Measurements from ENCODE around the gene GALNT18. TPM values are rescaled to one million over a fixed set of nuclear protein-coding genes. Genes with fewer than 3 reads are reported as not detected.
A peak's percentile ranks its signal among the peaks of the same experiment; 100 is the strongest.

Gene GALNT18
- total RNA-seq, 2 experiments from 2014 or later, result 2.4 to 2.7 TPM

DNA sequence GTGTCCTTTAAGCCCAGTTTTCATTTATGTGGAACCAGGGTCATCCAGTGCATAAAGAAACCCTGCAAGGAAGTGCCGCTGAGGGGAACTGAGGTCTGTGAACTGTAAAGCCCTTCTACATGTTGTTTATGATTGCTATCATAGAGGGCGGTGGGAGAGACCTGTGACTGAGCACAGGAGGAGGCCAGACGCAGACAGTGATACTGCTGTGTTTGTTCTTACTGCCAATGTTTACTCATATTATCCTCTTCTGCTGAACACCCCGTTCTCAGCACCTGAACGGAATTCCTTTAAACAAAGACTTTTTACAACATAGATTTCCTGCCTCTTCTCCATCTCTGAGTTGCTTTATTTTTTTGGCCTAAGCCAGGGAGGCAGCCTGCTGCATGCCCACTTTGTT lies 967 bp upstream of the GALNT18 start:
- H3K27me3 Mint-ChIP-seq, result peaks cover 53% of the 10 kb centered on the region
- no peak overlapping the region for H3K27ac Mint-ChIP-seq

DNA sequence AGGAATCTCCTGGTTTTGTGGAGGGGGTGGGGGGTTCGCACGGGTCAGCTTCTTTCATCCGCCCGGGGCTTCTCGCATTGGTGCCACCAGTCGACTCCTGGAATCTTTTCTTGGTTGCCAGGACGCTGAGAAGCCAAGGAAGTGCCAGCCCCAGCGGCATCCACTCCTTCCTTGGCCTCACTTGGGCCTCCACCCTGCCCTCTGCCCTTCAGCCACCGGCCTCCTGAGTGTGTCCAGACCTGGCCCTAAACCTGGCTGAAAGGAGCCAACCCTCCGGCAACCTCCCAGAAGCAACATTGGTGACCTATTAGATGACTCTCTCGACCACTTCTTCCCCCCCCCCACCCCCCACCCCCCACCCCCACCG lies 518 bp upstream of the GALNT18 start:
- Mint-ChIP-seq H3K9me3 (no peaks in the 10 kb centered on the region), H3K27ac (no peak overlapping the region), H3K4me3 (no peak overlapping the region), H3K36me3 (no peaks in the 10 kb centered on the region), H3K27me3 (peaks cover 53% of the 10 kb centered on the region), H3K4me1 (ENCODE audit: low read depth) (peaks cover 3% of the 10 kb centered on the region)
- ChIA-PET CTCF (interaction anchor here (0.8 to 1.2 kb wide), 2 partner anchors 8 to 165 kb away, joined by 3 read pairs; no protein-coding TSS in a partner anchor), POLR2A (no interaction called here)
- no peak for DNase-seq
- intact Hi-C loops (cut with micrococcal nuclease), result loop anchor here (5.0 to 10.0 kb wide), 3 partner anchors 165 to 448 kb away; partner anchors contain the start of gene USP47

More for the DNA sequence above, 967 bp upstream of the GALNT18 start:
- peaks cover 3% of the 10 kb centered on the region for H3K4me1 Mint-ChIP-seq (ENCODE audit: low read depth)
- H3K4me3 Mint-ChIP-seq, result no peak overlapping the region
- POLR2A ChIA-PET, result no interaction called here
- no peak for DNase-seq
- H3K9me3 Mint-ChIP-seq, result no peaks in the 10 kb centered on the region
- CTCF ChIA-PET, result no interaction called here
- intact Hi-C loops (cut with micrococcal nuclease), result loop anchor here (5.0 to 10.0 kb wide), 3 partner anchors 165 to 448 kb away; partner anchors contain the start of gene USP47
- no peaks in the 10 kb centered on the region for H3K36me3 Mint-ChIP-seq

DNA sequence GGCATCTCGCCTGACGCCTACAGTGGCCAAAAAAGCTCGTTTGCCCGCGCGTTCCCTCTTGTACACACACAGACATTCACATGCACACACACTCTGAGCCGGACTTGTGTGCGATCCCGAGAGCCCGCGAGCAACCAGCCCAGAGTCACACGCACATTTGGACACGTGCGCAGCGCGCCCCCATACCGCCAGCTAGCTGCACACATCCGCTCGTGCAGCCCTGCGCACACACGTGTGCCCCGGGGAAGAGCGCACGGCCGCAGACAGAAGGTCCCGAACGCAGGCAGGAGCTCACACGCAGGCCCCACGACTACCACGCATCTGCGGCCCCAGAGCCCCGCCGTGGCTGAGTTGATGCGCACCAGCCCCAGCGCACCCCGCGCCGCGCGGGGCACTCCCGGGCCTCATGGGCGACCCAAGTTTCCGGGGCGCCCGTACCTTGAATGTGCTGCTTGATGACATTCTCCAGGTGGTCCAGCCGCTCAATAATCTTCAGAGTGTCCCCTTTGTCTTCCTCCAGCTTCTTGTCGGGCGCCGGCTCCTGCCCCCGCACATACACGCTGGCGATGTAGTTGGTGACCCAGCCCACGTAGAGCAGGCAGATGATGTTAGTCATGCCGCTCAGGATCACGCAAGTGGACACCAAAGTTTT lies 758 bp downstream of the GALNT18 start:
- ChIA-PET POLR2A (no interaction called here), CTCF (interaction anchor here (0.7 to 1.2 kb wide), 2 partner anchors 167 to 209 kb away, joined by 3 read pairs; no protein-coding TSS in a partner anchor)
- DNase-seq, result peak; percentile 44

DNA sequence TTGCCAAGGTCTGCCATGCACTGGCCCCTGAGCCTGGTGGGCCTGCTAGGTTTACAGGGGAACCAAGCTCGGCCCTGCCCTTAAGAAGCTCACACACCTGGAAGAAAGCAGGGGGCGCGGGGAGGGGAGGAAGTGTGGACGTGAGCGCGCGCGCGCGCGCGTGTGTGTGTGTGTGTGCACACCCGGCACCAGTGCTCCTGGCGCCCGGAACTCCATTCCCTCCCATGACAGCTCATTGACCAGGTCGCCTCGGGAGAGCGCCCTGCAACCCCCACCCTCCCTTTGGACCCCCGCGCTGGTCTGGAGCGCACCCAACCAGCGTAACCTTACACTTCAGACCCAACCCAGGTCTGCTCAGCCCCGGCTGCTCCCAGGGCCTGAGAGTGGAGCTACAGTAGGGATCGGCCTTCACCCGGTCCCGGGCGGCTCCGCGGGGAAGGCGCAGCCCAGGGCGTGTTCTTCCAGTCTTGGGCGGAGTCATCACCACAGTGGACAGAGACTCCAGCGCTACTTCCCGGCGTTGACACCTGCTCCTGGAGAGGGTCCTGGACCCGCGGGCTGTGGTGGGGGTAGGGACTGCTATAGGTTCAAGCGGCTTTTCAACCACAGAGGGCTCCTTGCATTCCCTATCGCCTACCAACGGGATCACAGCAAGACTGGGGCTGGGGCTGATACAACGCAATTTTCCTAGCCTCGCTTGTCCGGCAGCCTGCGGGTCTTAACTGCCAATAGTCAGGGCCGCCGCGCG lies 1.5 kb downstream of the GALNT18 start:
- Mint-ChIP-seq H3K27ac (no peak overlapping the region), H3K9me3 (no peaks in the 10 kb centered on the region), H3K4me3 (peak overlapping the region; percentile 67), H3K27me3 (peaks cover 50% of the 10 kb centered on the region), H3K4me1 (ENCODE audit: low read depth) (peaks cover 3% of the 10 kb centered on the region), H3K36me3 (no peaks in the 10 kb centered on the region)
- intact Hi-C loops (cut with micrococcal nuclease), result loop anchor here (5.0 to 10.0 kb wide), 3 partner anchors 167 to 446 kb away; partner anchors contain the start of gene USP47
- CTCF ChIA-PET, result interaction anchor here (0.7 kb wide), 1 partner anchor 208 kb away, joined by 3 read pairs; no protein-coding TSS in a partner anchor
- POLR2A ChIA-PET, result no interaction called here
- DNase-seq, result no peak

More for the DNA sequence above, 758 bp downstream of the GALNT18 start:
- H3K9me3 Mint-ChIP-seq, result no peaks in the 10 kb centered on the region
- no peak overlapping the region for H3K27ac Mint-ChIP-seq
- H3K4me1 Mint-ChIP-seq (ENCODE audit: low read depth), result peaks cover 3% of the 10 kb centered on the region
- intact Hi-C loops (cut with micrococcal nuclease), result loop anchor here (5.0 to 10.0 kb wide), 3 partner anchors 166 to 446 kb away; partner anchors contain the start of gene USP47
- peak overlapping the region; percentile 67 for H3K4me3 Mint-ChIP-seq
- peaks cover 54% of the 10 kb centered on the region for H3K27me3 Mint-ChIP-seq
- H3K36me3 Mint-ChIP-seq, result no peaks in the 10 kb centered on the region

DNA sequence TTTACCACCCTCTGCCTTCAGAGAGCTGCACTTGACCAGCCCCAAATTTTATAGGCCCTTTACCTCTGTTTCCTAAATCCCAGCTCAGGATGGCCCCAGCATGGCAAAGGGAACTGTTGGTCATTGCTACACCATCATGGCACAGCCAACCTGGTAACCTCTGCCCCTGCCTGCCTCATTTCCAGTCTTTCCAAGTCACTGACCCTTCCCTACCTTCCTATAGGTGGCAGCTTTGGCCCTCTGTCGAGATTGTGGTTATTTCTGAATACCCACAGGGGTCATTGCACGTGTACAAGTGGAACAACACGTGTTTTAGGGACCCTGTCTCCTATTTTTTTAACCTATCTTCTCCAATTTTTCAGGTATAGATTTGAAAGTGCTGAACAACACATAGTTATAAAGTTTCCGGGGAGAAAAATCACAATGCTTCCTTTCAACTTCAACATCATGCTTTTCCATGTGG lies 2.8 kb downstream of the GALNT18 start:
- Mint-ChIP-seq H3K4me1 (ENCODE audit: low read depth) (peaks cover 3% of the 10 kb centered on the region), H3K27me3 (peaks cover 51% of the 10 kb centered on the region), H3K9me3 (no peaks in the 10 kb centered on the region), H3K36me3 (no peaks in the 10 kb centered on the region), H3K4me3 (no peak overlapping the region), H3K27ac (no peak overlapping the region)
- intact Hi-C loops (cut with micrococcal nuclease), result no loop called here
- POLR2A ChIA-PET, result no interaction called here
- CTCF ChIA-PET, result no interaction called here
- DNase-seq, result no peak

DNA sequence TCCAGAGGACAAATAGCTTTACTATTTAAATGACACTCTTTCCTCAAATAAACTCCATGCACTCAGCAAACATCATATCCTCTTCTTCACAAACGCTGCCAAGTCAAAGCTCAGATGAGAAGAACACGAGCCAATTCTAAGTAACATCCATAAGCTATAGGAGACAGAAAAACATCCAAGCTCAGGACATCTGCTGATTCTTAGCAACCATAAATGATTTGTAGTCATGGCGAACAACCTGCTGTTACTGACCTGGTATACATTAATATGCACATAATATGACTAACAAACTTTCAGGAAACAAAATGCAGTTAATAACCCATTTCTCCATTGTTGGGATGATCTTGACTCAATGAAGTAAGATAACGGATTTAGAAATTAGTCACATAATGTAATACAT lies 6.7 kb downstream of the GALNT18 start:
- peaks cover 37% of the 10 kb centered on the region for H3K27me3 Mint-ChIP-seq
- H3K4me3 Mint-ChIP-seq, result no peak overlapping the region
- DNase-seq, result no peak
- H3K36me3 Mint-ChIP-seq, result no peaks in the 10 kb centered on the region
- intact Hi-C loops (cut with micrococcal nuclease), result no loop called here
- no peaks in the 10 kb centered on the region for H3K4me1 Mint-ChIP-seq (ENCODE audit: low read depth)
- ChIA-PET POLR2A (no interaction called here), CTCF (no interaction called here)
- no peak overlapping the region for H3K27ac Mint-ChIP-seq
- no peaks in the 10 kb centered on the region for H3K9me3 Mint-ChIP-seq

DNA sequence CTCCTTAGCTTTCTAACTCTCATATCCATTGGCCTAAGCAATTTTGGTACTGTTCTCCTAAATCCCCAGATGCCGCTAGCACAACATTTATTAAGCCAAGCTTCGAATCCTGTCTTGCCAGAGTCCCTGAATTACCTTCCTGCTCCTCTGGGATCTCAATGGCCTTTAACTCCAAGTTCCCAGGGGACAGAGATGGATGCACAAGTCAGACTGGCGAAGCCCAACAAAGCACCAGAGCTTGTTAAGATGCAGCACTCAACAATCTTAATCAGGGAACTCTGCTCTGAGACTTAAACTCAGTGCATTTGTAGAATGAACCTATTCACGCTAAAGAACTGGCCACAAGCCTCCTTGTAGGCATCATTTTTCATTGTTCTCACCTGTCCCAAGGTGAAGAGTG lies 9.4 kb downstream of the GALNT18 start:
- Mint-ChIP-seq H3K4me3 (no peak overlapping the region), H3K4me1 (ENCODE audit: low read depth) (no peaks in the 10 kb centered on the region), H3K27ac (no peak overlapping the region), H3K36me3 (no peaks in the 10 kb centered on the region), H3K27me3 (peaks cover 19% of the 10 kb centered on the region), H3K9me3 (no peaks in the 10 kb centered on the region)
- intact Hi-C loops (cut with micrococcal nuclease), result no loop called here
- DNase-seq, result no peak
- ChIA-PET CTCF (interaction anchor here (0.7 kb wide), 1 partner anchor 149 kb away, joined by 3 read pairs; no protein-coding TSS in a partner anchor), POLR2A (no interaction called here)

DNA sequence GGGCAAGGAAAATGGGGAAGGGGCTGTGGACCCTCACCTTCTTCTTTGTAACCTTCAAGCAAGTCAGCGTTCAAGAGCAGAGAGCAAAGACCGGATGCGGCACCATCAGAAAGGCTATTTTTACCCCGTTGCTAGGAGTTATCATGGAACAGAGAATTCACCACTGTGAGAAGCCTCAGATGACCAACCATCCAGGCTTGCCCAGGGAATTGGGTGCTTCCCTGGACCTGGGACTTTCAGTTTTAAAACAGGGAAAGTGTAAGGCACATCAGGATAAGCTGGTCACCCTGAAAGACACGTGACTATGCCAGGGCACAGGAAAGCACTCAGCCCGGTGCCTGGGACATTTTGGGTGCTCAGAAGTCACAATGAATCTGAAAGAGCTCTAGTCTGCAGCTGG lies 10.4 kb downstream of the GALNT18 start:
- Mint-ChIP-seq H3K9me3 (no peaks in the 10 kb centered on the region), H3K4me3 (no peak overlapping the region), H3K27ac (no peak overlapping the region), H3K4me1 (ENCODE audit: low read depth) (no peaks in the 10 kb centered on the region), H3K36me3 (no peaks in the 10 kb centered on the region), H3K27me3 (peaks cover 15% of the 10 kb centered on the region)
- CTCF ChIA-PET, result no interaction called here
- POLR2A ChIA-PET, result no interaction called here
- no peak for DNase-seq
- intact Hi-C loops (cut with micrococcal nuclease), result no loop called here

DNA sequence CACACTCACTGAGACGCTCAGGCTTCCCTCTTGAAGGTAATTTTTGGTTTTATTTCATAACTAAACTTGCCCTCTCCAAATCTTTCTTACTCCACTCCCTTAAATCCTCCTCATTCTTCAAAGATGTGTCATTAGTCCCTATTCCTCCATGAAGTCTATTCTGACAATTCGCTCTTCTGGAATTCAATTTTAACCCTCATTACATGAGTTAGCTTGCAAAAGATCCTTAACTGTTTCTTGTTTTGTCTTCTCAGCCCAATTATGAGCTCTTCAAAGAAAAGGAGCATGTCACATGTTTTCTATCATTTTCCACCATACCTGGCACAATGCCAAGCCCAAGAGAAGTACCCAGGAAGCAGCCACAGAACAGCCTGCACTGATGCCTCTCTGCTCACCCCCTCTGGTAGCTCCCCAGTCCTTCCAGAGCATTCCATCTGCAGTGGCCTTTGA lies 13.0 kb downstream of the GALNT18 start:
- no peaks in the 10 kb centered on the region for H3K4me1 Mint-ChIP-seq (ENCODE audit: low read depth)

DNA sequence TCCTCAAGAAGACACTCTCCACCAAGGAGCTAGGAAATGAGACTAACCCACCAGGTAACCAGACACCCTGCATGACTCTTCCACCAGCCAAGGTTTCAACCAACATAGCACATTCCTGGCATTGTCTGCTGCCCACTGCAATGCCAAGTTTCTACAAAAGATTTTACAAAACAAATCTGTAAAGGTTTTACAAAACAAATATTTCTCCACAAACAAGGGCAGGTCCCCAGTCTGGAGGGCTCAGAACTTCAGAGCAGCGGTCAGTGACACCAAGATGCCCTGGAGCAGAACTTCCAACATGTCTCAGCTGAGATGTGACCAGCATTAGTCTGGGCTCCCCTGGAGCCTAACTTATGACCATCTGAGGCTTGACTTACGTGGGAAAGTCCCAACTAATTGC lies 14.0 kb downstream of the GALNT18 start:
- Mint-ChIP-seq H3K4me1 (ENCODE audit: low read depth) (no peaks in the 10 kb centered on the region), H3K4me3 (no peak overlapping the region), H3K27me3 (peaks cover 13% of the 10 kb centered on the region), H3K27ac (no peak overlapping the region), H3K9me3 (no peaks in the 10 kb centered on the region), H3K36me3 (no peaks in the 10 kb centered on the region)
- DNase-seq, result no peak
- CTCF ChIA-PET, result no interaction called here
- POLR2A ChIA-PET, result no interaction called here
- intact Hi-C loops (cut with micrococcal nuclease), result no loop called here

More for the DNA sequence above, 13.0 kb downstream of the GALNT18 start:
- Mint-ChIP-seq H3K36me3 (no peaks in the 10 kb centered on the region), H3K9me3 (no peaks in the 10 kb centered on the region), H3K4me3 (no peak overlapping the region), H3K27ac (no peak overlapping the region), H3K27me3 (peaks cover 15% of the 10 kb centered on the region)
- intact Hi-C loops (cut with micrococcal nuclease), result no loop called here
- DNase-seq, result no peak
- POLR2A ChIA-PET, result no interaction called here
- CTCF ChIA-PET, result no interaction called here

DNA sequence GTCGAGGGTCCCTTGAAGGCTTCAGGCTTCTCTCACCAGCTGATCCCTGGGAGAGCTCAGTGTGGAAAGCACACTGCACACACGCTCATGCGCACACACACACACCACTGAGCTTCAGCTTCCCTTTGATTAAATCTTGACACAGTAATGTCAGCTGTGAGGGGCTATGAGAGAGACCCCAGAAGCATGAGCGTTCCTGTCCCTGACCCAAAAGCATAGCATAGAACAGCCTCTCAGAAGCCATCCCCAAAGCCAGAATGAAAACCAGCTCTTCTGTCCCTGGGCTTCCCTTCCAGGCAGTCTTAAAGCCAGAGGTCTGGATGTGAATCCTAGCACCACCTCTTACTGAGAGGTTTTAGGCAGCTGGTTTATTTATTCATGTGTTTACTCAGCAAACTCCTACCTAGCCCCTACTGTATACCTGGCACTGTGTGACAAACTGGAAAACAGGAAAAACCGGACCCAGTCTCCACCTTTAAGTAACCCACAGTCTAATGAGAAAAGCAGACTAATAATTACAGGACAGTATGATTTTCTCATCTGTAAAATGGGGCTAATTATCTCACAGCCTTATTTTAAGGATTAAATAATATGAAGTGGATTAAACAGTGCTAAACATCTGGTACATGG lies 15.9 kb downstream of the GALNT18 start:
- POLR2A ChIA-PET, result no interaction called here
- no peak for DNase-seq
- Mint-ChIP-seq H3K4me1 (ENCODE audit: low read depth) (no peaks in the 10 kb centered on the region), H3K36me3 (no peaks in the 10 kb centered on the region), H3K9me3 (no peaks in the 10 kb centered on the region), H3K27ac (no peak overlapping the region), H3K4me3 (no peak overlapping the region), H3K27me3 (peaks cover 10% of the 10 kb centered on the region)
- CTCF ChIA-PET, result no interaction called here
- intact Hi-C loops (cut with micrococcal nuclease), result no loop called here

DNA sequence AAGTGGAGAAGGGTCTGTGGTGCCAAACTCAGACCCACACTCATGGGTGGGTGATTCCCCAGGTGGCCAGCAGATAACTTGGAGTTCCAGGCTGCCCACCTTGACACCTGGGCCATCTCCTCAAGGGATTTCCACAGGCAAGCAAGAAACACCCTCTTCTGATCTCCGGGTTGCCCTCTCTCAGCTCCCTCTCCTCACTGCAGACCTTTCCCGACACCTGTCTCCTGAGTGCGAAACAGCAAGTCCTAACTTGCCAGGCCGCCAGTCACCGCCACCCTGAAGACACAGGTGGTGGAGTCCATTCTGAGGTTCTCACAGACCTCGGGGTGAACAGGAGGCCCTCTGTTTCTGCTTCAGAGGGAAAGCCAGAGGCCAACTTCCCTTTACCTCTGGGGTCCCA lies 16.6 kb downstream of the GALNT18 start:
- H3K36me3 Mint-ChIP-seq, result no peaks in the 10 kb centered on the region
- no peaks in the 10 kb centered on the region for H3K4me1 Mint-ChIP-seq (ENCODE audit: low read depth)
- POLR2A ChIA-PET, result no interaction called here
- no peak overlapping the region for H3K27ac Mint-ChIP-seq
- peaks cover 7% of the 10 kb centered on the region for H3K27me3 Mint-ChIP-seq
- intact Hi-C loops (cut with micrococcal nuclease), result no loop called here
- no peak overlapping the region for H3K4me3 Mint-ChIP-seq
- no peaks in the 10 kb centered on the region for H3K9me3 Mint-ChIP-seq
- CTCF ChIA-PET, result no interaction called here
- DNase-seq, result no peak
